ENCODE data around the gene SIAH3.

- no peak for TF ChIP-seq POLR2A (IDR thresholded peaks at IDR 0.05)
- TF ChIP-seq CTCF (IDR thresholded peaks at IDR 0.05), result no peak
These were observed 104.5 kb downstream of the SIAH3 start for GRCh38 chr13:45747071-45747470.
